Ovary (tissue), 9 donors: ENCODE measurements around the gene FGFR3. TPM values are rescaled to one million over a fixed set of nuclear protein-coding genes. Genes with fewer than 3 reads are reported as not detected.

Source experiments
- DNase-seq, 5 donors: peaks; one replicate each; pipeline ENCODE4 v3.0.0-alpha.2; 2019 to 2020
- H3K27ac ChIP-seq, 2 donors: fragments of 200-600 bp; one replicate each; pipeline versions ENCODE4 v1.5.1 to v1.8.0; 2019 to 2022
- H3K27me3 ChIP-seq: fragments of 200-600 bp; one replicate; pipeline ENCODE4 v1.8.0; 2022
- H3K36me3 ChIP-seq: fragments of 200-600 bp; sonication (generic); one replicate; pipeline ENCODE4 v1.5.1; 2019
- H3K4me1 ChIP-seq: one replicate; pipeline ENCODE4 v1.8.1; 2013; ENCODE audit warnings: mild to moderate bottlenecking, moderate library complexity; ENCODE audit not compliant: insufficient read depth
- H3K4me3 ChIP-seq: fragments of 200-600 bp; sonication (generic); one replicate; pipeline ENCODE4 v1.5.1; 2017
- H3K9me3 ChIP-seq, 2 donors: fragments of 200-600 bp in 1 of 2; sonication (generic) in 1 of 2; one replicate each; pipeline versions ENCODE4 v1.5.1 to v1.8.1; 2013 to 2019; ENCODE audit warnings: mild to moderate bottlenecking in 1 of 2, moderate library complexity in 1 of 2
- CTCF ChIP-seq, 3 donors: fragments of 450-650 bp in 2 of 3; fragments of 200-600 bp in 1 of 3; IDR thresholded peaks; one replicate each; pipeline versions ENCODE4 v1.5.1 to v1.8.0; 2016 to 2022; ENCODE audit warnings: antibody characterized with exemption in 3 of 3, mild to moderate bottlenecking in 1 of 3
- EP300 ChIP-seq: sonication (generic); formaldehyde crosslinking; IDR thresholded peaks from one replicate; pipeline ENCODE4 v1.6.1; 2017; ENCODE audit warnings: antibody characterized with exemption
- POLR2A ChIP-seq: fragments of 450-650 bp; IDR thresholded peaks from one replicate; pipeline ENCODE4 v1.6.1; 2017; ENCODE audit warnings: antibody characterized with exemption, mild to moderate bottlenecking, moderate library complexity
- WGBS, 3 donors: extraction: QIAGEN DNeasy Blood & Tissue Kit in 1 of 3; methylation state at CpG; one replicate each; pipeline versions ENCODE4 v1.1.5 to v1.1.7; 2013 to 2017; 5-methylcytosine and 5-hydroxymethylcytosine counted together
- intact Hi-C, 4 donors: fragments of 100-400 bp; cut with DNase I; formaldehyde crosslinking; loops; one replicate each; pipeline versions ENCODE4 v1.11.0 to v1.15.1; 2022 to 2023
- polyA plus RNA-seq, 2 donors: library from polyadenylated mRNA; stranded (reverse); fragments of 200-250 nt in 1 of 2; fragments of 350-450 nt in 1 of 2; fragmentation: Illumina TruSeq in 1 of 2; extraction: RNeasy Lipid Tissue Mini Kit (QIAGEN cat#74804) in 1 of 2; gene quantifications; one replicate each; pipeline ENCODE4 v1.2.3, GENCODE V29; 2013 to 2014
- total RNA-seq, 7 donors: library from RNA; depleted of rRNA in 2 of 7; stranded (reverse); fragments of >200 nt in 2 of 7; fragmentation: NEBNext Ultra II Directional in 3 of 7; extraction: Animal tissue kit (Norgen Biotek cat#: 25700) in 3 of 7; gene quantifications; one replicate each; pipeline versions ENCODE4 v1.1.0 to v1.2.4, GENCODE V29; 2016 to 2023
- donor health status: DM: no; HTN: no; CAD: no; lungs with moderate emphysema.
- donor health status: DM: no; HTN: no; CAD: no.
- donor health status: Bipolar disorder and iron deficiency.
- donor health status: DM: yes; HTN: yes; CAD: no.
- donor health status: DM: no; HTN: no; CAD: no.
- donor health status: DM: yes; HTN: yes; CAD: no.

FGFR3 gene
- total and polyA plus RNA-seq, 9 donors, result 0.12 to 9.2 (median 0.57) TPM

DNA sequence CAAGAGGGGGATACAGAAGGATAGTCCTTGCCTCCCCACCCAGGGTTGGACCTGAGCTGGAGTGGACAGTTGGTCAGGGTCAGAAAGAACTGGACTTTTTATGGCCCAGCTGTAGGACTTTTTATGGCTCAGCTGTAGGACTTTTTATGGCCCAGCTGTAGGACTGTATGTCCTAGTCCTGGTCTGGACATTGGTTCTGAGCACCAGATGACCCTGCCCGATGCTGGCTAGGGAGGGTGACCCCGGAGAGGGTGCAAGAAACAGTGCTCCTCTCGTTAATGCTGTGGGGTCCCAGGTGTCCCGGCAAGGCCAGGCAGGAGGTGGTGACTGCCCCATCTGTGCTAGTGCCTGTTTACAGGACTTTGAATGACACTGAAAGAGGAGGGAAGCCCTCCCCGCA lies 64.8 kb downstream of the FGFR3 start:
- Histone ChIP-seq H3K27me3 (no peaks in the 10 kb centered on the region), H3K4me3 (no peak overlapping the region), H3K36me3 (no peaks in the 10 kb centered on the region), H3K4me1 (peaks cover 6% of the 10 kb centered on the region), H3K9me3 (no peaks in the 10 kb centered on the region), H3K27ac (no peak overlapping the region)
- intact Hi-C loops, result no loop called here
- TF ChIP-seq POLR2A (no peak), EP300 (no peak), CTCF (IDR thresholded peaks at IDR 0.05) (no peak)
- WGBS, 3 donors, result 58 to 68% (median 67%) methylated on average over 5 of the region's 5 CpGs
- DNase-seq, result no peak

Other genes starting within 250 kb of the FGFR3 start
- 1 to 10 TPM; 1.7 to 5.1 (median 2.4) TPM for gene FAM53A, start 109.0 kb upstream of the FGFR3 start, total RNA-seq
- 1 to 10 TPM in 1 of 2 donors, under 1 TPM in 1; 0.32 to 4.3 TPM for gene FAM53A, start 109.0 kb upstream of the FGFR3 start, polyA plus RNA-seq
- gene SLBP, start 81.0 kb upstream of the FGFR3 start, total RNA-seq, result 10 to 100 TPM; 32.0 to 51.4 (median 36.7) TPM
- gene SLBP, start 81.0 kb upstream of the FGFR3 start, polyA plus RNA-seq, result 10 to 100 TPM; 30.9 to 64.8 TPM
- gene TMEM129, start 72.0 kb upstream of the FGFR3 start, total RNA-seq, result 10 to 100 TPM; 27.6 to 42.5 (median 40.3) TPM
- gene TMEM129, start 72.0 kb upstream of the FGFR3 start, polyA plus RNA-seq, result 10 to 100 TPM in 1 of 2 donors, 1 to 10 TPM in 1; 5.6 to 43.2 TPM
- 10 to 100 TPM in 1 of 7 donors, 1 to 10 TPM in 6; 2.1 to 10.4 (median 6.0) TPM for gene TACC3, start 71.8 kb upstream of the FGFR3 start, total RNA-seq
- gene TACC3, start 71.8 kb upstream of the FGFR3 start, polyA plus RNA-seq, result 1 to 10 TPM; 5.3 to 7.0 TPM
- gene LETM1, start 62.9 kb downstream of the FGFR3 start, total RNA-seq, result 10 to 100 TPM; 22.7 to 43.6 (median 31.0) TPM
- gene LETM1, start 62.9 kb downstream of the FGFR3 start, polyA plus RNA-seq, result 10 to 100 TPM in 1 of 2 donors, 1 to 10 TPM in 1; 9.3 to 11.9 TPM
- gene NSD2, start 78.1 kb downstream of the FGFR3 start, total RNA-seq, result 10 to 100 TPM; 18.5 to 41.9 (median 23.4) TPM
- 10 to 100 TPM in 1 of 2 donors, 1 to 10 TPM in 1; 9.1 to 20.1 TPM for gene NSD2, start 78.1 kb downstream of the FGFR3 start, polyA plus RNA-seq
- 10 to 100 TPM; 22.7 to 42.8 (median 32.6) TPM for gene NELFA, start 215.7 kb downstream of the FGFR3 start, total RNA-seq
- gene NELFA, start 215.7 kb downstream of the FGFR3 start, polyA plus RNA-seq, result 10 to 100 TPM; 12.5 to 30.8 TPM